GM23248 (cell line): ENCODE measurements around the gene RNF157. TPM values are rescaled to one million over a fixed set of nuclear protein-coding genes. Genes with fewer than 3 reads are reported as not detected.

ENCODE experiments used
- DNase-seq: peaks from one replicate; pipeline ENCODE4 v3.0.0-alpha.2; 2015
- H2AFZ ChIP-seq: fragments of 200-600 bp; sonication (generic); 2 replicates; pipeline ENCODE4 v1.6.1; 2016; ENCODE audit warnings: antibody characterized with exemption
- H3F3A ChIP-seq: fragments of 200-600 bp; sonication (generic); 2 replicates; pipeline ENCODE4 v1.6.1; 2016; ENCODE audit warnings: mild to moderate bottlenecking, antibody characterized with exemption, mixed run types; ENCODE audit not compliant: insufficient read depth
- H3K27ac ChIP-seq: fragments of 200-600 bp; sonication (generic); 2 replicates; pipeline ENCODE4 v1.5.1; 2016; ENCODE audit warnings: mild to moderate bottlenecking
- H3K27me3 ChIP-seq: fragments of 200-600 bp; sonication (generic); replicated peaks from 2 replicates; pipeline ENCODE4 v1.6.1; 2016; ENCODE audit warnings: mild to moderate bottlenecking; ENCODE audit not compliant: insufficient read depth
- H3K36me3 ChIP-seq: fragments of 200-600 bp; sonication (generic); 2 replicates; pipeline ENCODE4 v1.6.1; 2016; ENCODE audit warnings: low read depth, mild to moderate bottlenecking
- H3K4me1 ChIP-seq: fragments of 200-600 bp; sonication (generic); 2 replicates; pipeline ENCODE4 v1.6.1; 2016; ENCODE audit warnings: mild to moderate bottlenecking; ENCODE audit not compliant: insufficient read depth
- H3K4me2 ChIP-seq: fragments of 200-600 bp; sonication (generic); one replicate; pipeline ENCODE4 v1.6.1; 2016; ENCODE audit warnings: mild to moderate bottlenecking; ENCODE audit not compliant: unreplicated experiment
- H3K4me3 ChIP-seq: fragments of 200-600 bp; sonication (generic); 2 replicates; pipeline ENCODE4 v1.5.1; 2016; ENCODE audit warnings: mild to moderate bottlenecking
- H3K79me2 ChIP-seq: fragments of 200-600 bp; sonication (generic); 2 replicates; pipeline ENCODE4 v1.6.1; 2016; ENCODE audit warnings: mild to moderate bottlenecking; ENCODE audit not compliant: insufficient read depth
- H3K9ac ChIP-seq: fragments of 200-600 bp; sonication (generic); 2 replicates; pipeline ENCODE4 v1.6.1; 2016; ENCODE audit warnings: mild to moderate bottlenecking
- H3K9me2 ChIP-seq: fragments of 200-600 bp; sonication (generic); 2 replicates; pipeline ENCODE4 v1.6.1; 2016; ENCODE audit warnings: mixed run types, mild to moderate bottlenecking, moderate library complexity; ENCODE audit not compliant: insufficient read depth
- H3K9me3 ChIP-seq: fragments of 200-600 bp; sonication (generic); one replicate; pipeline ENCODE4 v1.6.1; 2017; ENCODE audit warnings: low read depth
- H4K20me1 ChIP-seq: fragments of 200-600 bp; sonication (generic); 2 replicates; pipeline ENCODE4 v1.6.0; 2016; ENCODE audit not compliant: insufficient read depth
- EZH2 ChIP-seq: fragments of 200-600 bp; sonication (generic); IDR thresholded peaks from 2 replicates; pipeline ENCODE4 v1.6.1; 2018; ENCODE audit warnings: antibody characterized with exemption, mild to moderate bottlenecking; ENCODE audit not compliant: insufficient read depth, poor library complexity, severe bottlenecking
- EZH2phosphoT487 ChIP-seq: fragments of 200-600 bp; sonication (generic); IDR thresholded peaks from 2 replicates; pipeline ENCODE4 v1.6.1; 2018; ENCODE audit warnings: antibody characterized with exemption, moderate library complexity, mild to moderate bottlenecking, low read depth; ENCODE audit not compliant: insufficient read depth
- WGBS, 2 experiments: methylation state at CpG; one replicate each; pipeline ENCODE4 v1.1.6; 2015 to 2017; ENCODE audit warnings: low lambda C conversion rate in 2 of 2, low coverage in 1 of 2; ENCODE audit errors: missing lambda C conversion rate in 2 of 2; 5-methylcytosine and 5-hydroxymethylcytosine counted together
- in situ Hi-C: fragments of 300-500 bp; cut with MboI; formaldehyde crosslinking; loops from 2 replicates; pipeline ENCODE4 v1.15.0; 2020
- polyA plus RNA-seq: library from polyadenylated mRNA; unstranded; fragments of >200 nt; fragmentation: Nextera tagmentation; extraction: Ambion mirVana; gene quantifications from 2 replicates; pipeline ENCODE4 v1.2.1, GENCODE V29; 2016
- total RNA-seq: library from RNA; depleted of rRNA; stranded (reverse); fragments of >200 nt; shearing (Covaris generic); gene quantifications from 2 replicates; pipeline ENCODE4 v1.2.3, GENCODE V29; 2014

Gene RNF157
- total and polyA plus RNA-seq, 2 experiments from 2014 or later = 0.31 to 4.0 TPM

DNA sequence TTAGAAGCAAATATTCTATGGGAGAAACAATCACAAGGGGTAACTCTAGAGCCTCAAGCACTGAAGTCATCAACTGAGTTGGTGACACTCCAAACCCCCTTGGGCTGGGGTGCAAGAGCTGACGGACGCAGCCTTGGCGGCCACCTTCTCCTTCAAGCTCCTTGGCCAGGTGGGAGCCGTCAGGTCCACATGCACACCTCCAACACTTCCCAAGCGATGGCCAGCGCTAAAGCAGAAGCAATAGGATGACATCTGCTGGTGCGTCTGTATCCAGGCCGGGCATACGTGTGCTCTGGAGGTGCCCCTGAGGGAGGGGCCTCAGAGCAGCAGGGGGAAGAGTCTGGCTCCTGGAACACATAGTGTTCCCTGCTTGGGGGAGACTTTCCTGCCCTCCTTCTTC, 87.1 kb downstream of the RNF157 start:
- no peak for DNase-seq
- Histone ChIP-seq H3K36me3 (no peaks in the 10 kb centered on the region), H3K9me2 (no peaks in the 10 kb centered on the region), H2AFZ (no peak overlapping the region), H3K9ac (no peak overlapping the region), H3K4me2 (no peak overlapping the region), H4K20me1 (no peaks in the 10 kb centered on the region), H3K79me2 (no peaks in the 10 kb centered on the region), H3K9me3 (no peaks in the 10 kb centered on the region), H3K4me3 (no peak overlapping the region), H3K27ac (no peak overlapping the region), H3K4me1 (no peaks in the 10 kb centered on the region), H3F3A (no peaks in the 10 kb centered on the region), H3K27me3 (no peaks in the 10 kb centered on the region; the same call in 1 of the 2 replicates)
- WGBS, 2 experiments = 83 to 90% methylated on average over 9 of the region's 9 CpGs
- TF ChIP-seq EZH2 = no peak
- TF ChIP-seq EZH2phosphoT487 = no peak
- in situ Hi-C loops = no loop called here

DNA sequence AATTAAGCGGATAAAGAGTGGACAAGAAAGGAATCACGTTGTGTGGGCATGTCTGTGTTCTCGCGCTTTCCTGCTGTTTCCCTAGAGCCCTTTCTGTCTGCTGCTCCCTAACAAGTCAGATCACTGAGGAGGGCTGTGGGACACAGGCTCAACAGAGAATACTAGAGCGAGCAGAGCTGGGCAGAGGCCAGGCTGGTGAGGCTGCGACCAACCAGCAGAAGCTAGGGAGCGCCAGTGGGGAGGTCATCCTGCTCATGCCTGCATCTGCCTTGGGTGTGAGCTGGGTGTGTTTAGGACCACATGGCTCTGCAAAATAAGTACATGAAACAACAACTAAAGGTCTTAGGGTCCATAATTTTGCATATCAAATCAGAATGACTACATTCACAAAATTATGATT, 87.7 kb downstream of the RNF157 start:
- H3K4me3 ChIP-seq = no peak overlapping the region
- no peaks in the 10 kb centered on the region; the same call in 1 of the 2 replicates for H3K27me3 ChIP-seq
- H3K4me2 ChIP-seq = no peak overlapping the region
- no peak overlapping the region for H3K9ac ChIP-seq
- in situ Hi-C loops = no loop called here
- no peaks in the 10 kb centered on the region for H3K36me3 ChIP-seq
- no peak overlapping the region for H2AFZ ChIP-seq
- H3K27ac ChIP-seq = no peak overlapping the region
- WGBS, 2 experiments = 94% methylated on average over 7 of the region's 7 CpGs
- no peaks in the 10 kb centered on the region for H3K79me2 ChIP-seq
- DNase-seq = no peak
- no peaks in the 10 kb centered on the region for H3K4me1 ChIP-seq
- TF ChIP-seq EZH2 (no peak), EZH2phosphoT487 (no peak)
- no peaks in the 10 kb centered on the region for H3K9me2 ChIP-seq
- H3F3A ChIP-seq = no peaks in the 10 kb centered on the region
- no peaks in the 10 kb centered on the region for H3K9me3 ChIP-seq
- no peaks in the 10 kb centered on the region for H4K20me1 ChIP-seq

DNA sequence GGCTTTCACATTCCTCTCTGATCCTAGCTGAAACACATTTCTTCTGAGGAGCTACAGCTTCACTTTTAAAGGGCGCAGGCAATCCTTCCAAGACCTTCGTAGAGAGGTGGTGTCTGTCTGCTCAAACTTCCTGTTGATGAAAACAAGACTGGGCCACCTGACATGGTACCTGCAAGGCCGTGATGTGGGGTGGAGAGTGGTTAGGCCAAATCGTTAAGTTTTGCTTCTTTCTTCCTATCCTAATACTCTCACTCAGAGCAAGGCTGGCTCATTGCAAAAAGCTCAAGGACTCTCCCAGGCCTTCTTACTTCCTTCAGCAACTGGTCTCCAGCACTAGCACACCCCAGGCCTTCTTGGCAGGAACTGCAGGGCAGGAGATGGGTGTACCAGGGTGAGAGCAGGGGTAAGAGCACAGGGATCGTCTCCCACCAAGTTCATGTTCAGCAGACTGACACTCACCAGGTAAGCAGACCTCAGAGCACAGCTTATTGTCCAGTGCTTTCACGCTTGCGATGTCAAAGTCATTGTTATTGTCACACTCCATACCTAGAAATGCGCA, 88.3 kb downstream of the RNF157 start:
- Histone ChIP-seq H3F3A (no peaks in the 10 kb centered on the region), H3K9ac (no peak overlapping the region), H3K4me3 (no peak overlapping the region), H2AFZ (no peak overlapping the region), H3K79me2 (no peaks in the 10 kb centered on the region), H4K20me1 (no peaks in the 10 kb centered on the region), H3K27ac (no peak overlapping the region), H3K9me3 (no peaks in the 10 kb centered on the region), H3K9me2 (no peaks in the 10 kb centered on the region), H3K4me2 (no peak overlapping the region), H3K4me1 (no peaks in the 10 kb centered on the region), H3K36me3 (no peaks in the 10 kb centered on the region), H3K27me3 (no peaks in the 10 kb centered on the region; the same call in 1 of the 2 replicates)
- TF ChIP-seq EZH2phosphoT487 (no peak), EZH2 (no peak)
- no peak for DNase-seq
- 86 to 88% methylated on average over 8 of the region's 8 CpGs for WGBS, 2 experiments
- in situ Hi-C loops = no loop called here

DNA sequence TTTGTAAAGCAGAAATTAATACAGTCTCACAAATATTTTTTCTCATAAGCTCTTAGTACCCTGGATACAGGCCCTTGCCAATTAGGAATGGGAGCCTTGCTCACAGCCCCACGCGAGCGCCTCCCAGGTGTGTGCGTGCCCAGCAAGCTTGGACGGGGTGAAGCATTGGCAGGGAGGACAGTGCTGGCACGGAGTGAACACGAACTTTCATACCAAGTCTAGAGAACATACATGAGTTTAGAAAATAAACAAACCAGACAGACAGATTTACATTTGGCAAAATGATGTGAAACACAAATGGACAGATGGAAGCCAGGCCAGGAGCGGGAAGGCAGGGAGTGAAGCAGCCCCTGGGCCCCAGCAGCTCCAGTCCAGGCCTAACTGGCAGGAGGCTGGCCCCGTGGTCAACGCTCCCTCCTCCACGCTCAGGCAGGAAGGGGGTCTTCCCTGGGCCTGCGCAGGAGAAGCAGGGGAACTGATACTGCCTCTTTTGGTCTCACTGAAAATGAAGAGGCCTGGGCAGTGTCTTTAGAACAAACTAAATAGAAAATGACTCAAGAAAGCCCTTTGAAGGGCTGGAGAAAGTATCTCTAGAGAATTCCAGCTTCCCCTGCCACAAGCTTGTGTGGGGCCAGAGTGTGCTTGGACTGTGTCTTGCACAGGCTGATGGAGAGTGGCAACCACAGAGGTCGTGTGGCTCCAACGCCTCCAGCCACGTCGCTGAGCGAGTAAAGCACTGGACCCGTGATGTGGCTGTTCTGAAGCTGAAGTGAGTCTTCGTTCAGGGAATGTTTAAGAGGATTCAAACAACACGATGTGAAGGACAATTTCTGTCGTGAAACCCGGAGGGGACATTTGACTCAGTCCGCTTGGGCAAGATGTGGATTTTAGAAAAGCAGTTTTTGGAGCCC, 89.3 kb downstream of the RNF157 start:
- no peaks in the 10 kb centered on the region for H3K79me2 ChIP-seq
- H3K4me3 ChIP-seq = no peak overlapping the region
- TF ChIP-seq EZH2phosphoT487 (no peak), EZH2 (no peak)
- no peaks in the 10 kb centered on the region for H3K9me3 ChIP-seq
- no peak overlapping the region for H3K9ac ChIP-seq
- no peaks in the 10 kb centered on the region for H3K9me2 ChIP-seq
- in situ Hi-C loops = no loop called here
- no peak overlapping the region for H2AFZ ChIP-seq
- 75 to 79% methylated on average over 23 of the region's 23 CpGs for WGBS, 2 experiments
- H3K27ac ChIP-seq = no peak overlapping the region
- no peaks in the 10 kb centered on the region for H3K36me3 ChIP-seq
- no peaks in the 10 kb centered on the region for H3K4me1 ChIP-seq
- no peaks in the 10 kb centered on the region; the same call in 1 of the 2 replicates for H3K27me3 ChIP-seq
- no peak overlapping the region for H3K4me2 ChIP-seq
- no peak for DNase-seq
- H3F3A ChIP-seq = no peaks in the 10 kb centered on the region
- H4K20me1 ChIP-seq = no peaks in the 10 kb centered on the region
